ENCODE data around the gene CDC7.

DNA sequence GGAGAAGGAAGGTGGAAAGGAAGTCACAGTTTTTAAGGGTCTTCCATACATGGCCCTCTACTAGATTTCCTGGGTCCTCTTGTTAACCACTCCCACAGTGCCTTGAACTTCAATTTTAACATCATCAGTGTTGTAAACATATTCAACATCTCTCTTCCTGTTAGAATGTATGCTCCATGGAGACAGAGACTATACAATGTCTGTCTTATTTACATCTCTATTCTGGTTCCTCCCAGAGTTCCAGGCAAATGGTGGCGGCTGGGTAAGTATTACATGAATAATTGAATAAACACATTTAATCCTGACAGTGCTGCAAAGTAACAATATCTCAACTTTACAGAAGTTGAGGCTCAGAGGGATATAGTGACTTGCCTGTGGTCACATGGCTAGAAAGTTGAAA is 40.3 kb downstream of the CDC7 start:
- no peak for TF ChIP-seq POLR2A (IDR thresholded peaks at IDR 0.05)
- TF ChIP-seq, protein P1, sequence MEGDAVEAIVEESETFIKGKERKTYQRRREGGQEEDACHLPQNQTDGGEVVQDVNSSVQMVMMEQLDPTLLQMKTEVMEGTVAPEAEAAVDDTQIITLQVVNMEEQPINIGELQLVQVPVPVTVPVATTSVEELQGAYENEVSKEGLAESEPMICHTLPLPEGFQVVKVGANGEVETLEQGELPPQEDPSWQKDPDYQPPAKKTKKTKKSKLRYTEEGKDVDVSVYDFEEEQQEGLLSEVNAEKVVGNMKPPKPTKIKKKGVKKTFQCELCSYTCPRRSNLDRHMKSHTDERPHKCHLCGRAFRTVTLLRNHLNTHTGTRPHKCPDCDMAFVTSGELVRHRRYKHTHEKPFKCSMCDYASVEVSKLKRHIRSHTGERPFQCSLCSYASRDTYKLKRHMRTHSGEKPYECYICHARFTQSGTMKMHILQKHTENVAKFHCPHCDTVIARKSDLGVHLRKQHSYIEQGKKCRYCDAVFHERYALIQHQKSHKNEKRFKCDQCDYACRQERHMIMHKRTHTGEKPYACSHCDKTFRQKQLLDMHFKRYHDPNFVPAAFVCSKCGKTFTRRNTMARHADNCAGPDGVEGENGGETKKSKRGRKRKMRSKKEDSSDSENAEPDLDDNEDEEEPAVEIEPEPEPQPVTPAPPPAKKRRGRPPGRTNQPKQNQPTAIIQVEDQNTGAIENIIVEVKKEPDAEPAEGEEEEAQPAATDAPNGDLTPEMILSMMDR (IDR thresholded peaks at IDR 0.05) = no peak
